HG03025 (cell line): ENCODE results near the gene NRGN.

Source experiments
- ATAC-seq: cut with Tn5 transposase; IDR thresholded peaks from one replicate; pipeline ENCODE4 v1.9.1; 2021; ENCODE audit warnings: mild to moderate bottlenecking, moderate library complexity; ENCODE audit not compliant: unreplicated experiment, low FRiP score

The NRGN gene

GRCh38 chr11:124739479-124740276, at the start of gene NRGN:
Gene NRGN (plus strand): TSS chr11:124739942. CDS start chr11:124740085, 143 bp downstream.
- ATAC-seq, result peak; percentile 99

- no peak for ATAC-seq
Measured at GRCh38 chr11:124693142-124693541, 46.6 kb upstream of the NRGN start.

GRCh38 chr11:124699547-124699946, 40.2 kb upstream of the NRGN start:
- no peak for ATAC-seq

- ATAC-seq, result no peak
Measured at GRCh38 chr11:124700028-124700427, 39.7 kb upstream of the NRGN start.

- no peak for ATAC-seq
Measured at GRCh38 chr11:124707829-124708228, 31.9 kb upstream of the NRGN start.

- no peak for ATAC-seq
Measured at GRCh38 chr11:124712392-124712791, 27.4 kb upstream of the NRGN start.

- no peak for ATAC-seq
Measured at GRCh38 chr11:124716591-124716990, 23.2 kb upstream of the NRGN start.

- no peak for ATAC-seq
Measured at GRCh38 chr11:124717421-124717785, 22.3 kb upstream of the NRGN start.

- no peak for ATAC-seq
Measured at GRCh38 chr11:124717786-124718651, 21.7 kb upstream of the NRGN start.

- ATAC-seq, result no peak
Measured at GRCh38 chr11:124718801-124719200, 20.9 kb upstream of the NRGN start.

GRCh38 chr11:124719534-124719933, 20.2 kb upstream of the NRGN start:
- ATAC-seq, result no peak

GRCh38 chr11:124722176-124722575, 17.6 kb upstream of the NRGN start:
- ATAC-seq, result no peak

GRCh38 chr11:124724979-124725718, 14.6 kb upstream of the NRGN start:
- ATAC-seq, result no peak

- no peak for ATAC-seq
Measured at GRCh38 chr11:124725719-124726105, 14.0 kb upstream of the NRGN start.

- ATAC-seq, result no peak
Measured at GRCh38 chr11:124727474-124727873, 12.3 kb upstream of the NRGN start.

- no peak for ATAC-seq
Measured at GRCh38 chr11:124728134-124728533, 11.6 kb upstream of the NRGN start.

GRCh38 chr11:124729571-124729970, 10.2 kb upstream of the NRGN start:
- ATAC-seq, result no peak

- ATAC-seq, result no peak
Measured at GRCh38 chr11:124732230-124732629, 7.5 kb upstream of the NRGN start.

GRCh38 chr11:124736736-124737135, 3.0 kb upstream of the NRGN start:
- ATAC-seq, result no peak

GRCh38 chr11:124737638-124738305, 2.0 kb upstream of the NRGN start:
- ATAC-seq, result no peak
